ENCODE measurements around the gene BLVRB.

BLVRB gene

DNA sequence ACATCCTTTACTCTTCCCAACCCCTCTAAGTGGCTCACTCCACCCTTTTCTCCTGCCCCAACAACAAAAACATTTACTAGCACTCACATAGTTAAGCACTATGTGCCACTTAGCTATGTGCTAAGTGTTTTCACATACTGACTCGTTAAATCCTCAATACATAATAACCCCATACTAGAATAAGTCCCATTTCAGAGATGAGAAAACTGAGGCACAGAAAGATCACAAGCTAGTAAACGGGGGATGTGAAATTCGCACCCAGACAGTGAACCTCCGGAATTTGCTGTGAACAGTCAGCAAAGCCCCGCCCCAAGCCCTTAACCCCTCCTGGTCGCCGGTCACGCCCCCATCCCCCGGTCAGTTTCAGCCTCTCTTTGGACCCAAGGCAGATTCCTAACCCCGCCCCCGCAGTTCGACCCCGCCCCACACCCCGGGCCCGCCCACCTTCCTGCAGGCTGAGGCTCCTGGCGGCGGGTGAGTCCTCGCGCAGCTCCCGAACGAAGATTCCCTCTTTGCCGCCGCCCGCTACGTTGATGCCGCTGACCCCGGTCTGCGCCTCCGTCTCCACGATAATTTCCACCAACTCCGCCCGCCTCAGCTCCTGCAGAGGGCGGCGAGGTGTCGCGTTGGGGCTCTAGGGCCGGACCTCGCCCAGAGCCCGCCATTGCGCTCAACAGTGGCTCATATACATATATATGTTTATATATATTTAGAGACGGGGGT is 62.1 kb downstream of the BLVRB start:
- DNase-seq (ENCODE audit: low spot score) = peak; percentile 87

DNA sequence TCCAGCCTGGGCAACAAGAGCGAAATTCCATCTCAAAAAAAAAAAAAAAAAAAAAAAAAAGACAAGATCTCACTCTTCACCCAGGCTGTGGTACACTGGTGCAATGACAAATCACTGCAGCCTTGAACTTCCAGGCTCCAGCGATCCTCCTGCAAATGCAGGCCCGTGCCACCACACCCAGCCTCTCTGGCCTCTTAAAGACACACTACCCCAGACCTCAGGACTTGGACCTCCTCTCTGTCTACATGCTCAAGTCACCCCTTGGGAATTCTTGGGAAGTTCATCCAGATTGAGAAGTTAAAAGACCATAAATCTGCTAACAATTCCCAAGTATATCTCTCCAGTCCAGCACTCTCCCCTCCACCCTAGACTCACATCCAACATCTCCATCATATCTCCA is 65.0 kb downstream of the BLVRB start:
- no peak for DNase-seq (ENCODE audit: low spot score)

DNA sequence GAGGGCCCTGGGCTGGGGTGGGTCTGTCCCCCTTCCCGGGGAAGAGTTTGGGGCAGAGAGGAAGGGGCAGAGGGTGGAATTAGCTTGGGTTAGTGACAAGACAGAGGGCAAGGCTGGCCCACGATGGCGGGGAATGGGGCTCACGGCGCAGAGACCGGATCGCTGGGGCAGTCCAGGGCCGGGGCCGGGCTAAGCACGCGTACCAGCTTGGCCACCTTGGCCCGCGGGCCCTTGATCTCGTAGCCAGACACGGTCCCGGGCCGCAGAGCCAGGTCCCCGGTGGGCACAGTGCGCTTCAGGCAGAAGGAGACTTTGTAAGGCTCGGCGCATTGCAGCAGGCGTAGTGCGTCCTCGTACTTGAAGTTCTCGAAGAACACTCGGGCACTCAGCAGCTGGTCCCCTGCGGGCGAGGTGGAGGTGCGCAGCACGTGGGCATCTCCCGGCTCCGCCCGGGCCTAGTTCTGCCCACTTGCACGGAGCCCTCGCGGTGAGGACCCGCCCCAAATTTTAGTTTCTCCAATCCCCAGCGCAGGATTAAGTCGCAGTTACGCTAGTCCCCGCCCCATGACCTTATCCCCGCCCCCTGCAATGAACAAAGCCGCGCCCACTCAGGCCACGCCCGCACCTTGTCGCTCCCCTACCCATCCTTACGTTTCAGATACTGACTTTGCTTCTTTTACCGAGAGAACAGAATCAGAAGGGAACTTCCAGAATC is 67.0 kb downstream of the BLVRB start:
- DNase-seq (ENCODE audit: low spot score) = no peak
